Measurements from ENCODE around the gene ATP9A.
"Not testable (repeated sequence)": the region's sequence is repeated elsewhere in the genome, so short reads cannot be mapped to it uniquely, and the experiment has no call there.

The ATP9A gene

DNA sequence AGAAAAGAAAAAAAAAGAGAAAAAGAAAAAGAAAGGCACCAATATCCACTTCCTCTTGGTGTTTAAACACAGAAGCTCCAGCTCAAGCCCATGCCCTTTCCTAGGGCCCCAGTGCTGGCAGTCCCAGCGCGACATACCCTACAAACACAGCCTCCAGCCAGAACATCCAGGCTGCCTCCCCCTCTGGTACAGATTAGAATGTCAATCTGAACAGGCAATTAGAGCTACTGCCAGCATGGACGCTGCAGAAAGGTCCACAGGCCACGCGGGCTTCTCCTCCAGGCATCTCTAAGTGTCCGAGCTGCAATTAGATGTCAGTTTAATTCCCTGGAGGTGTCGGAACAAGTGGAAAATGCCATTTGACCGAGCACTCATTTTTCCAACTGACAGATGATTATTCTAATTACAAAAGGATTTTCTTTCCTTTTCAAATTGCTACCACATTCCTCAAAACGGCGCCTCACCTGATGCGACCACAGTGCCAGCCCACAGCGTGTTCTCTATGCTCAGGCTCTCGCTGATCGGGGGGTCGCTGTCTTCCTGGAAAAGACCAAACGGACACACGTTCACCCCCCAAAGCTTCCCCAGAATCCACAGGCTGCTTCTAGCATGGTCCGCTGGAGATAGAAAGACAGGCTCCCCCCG, 79.5 kb downstream of the ATP9A start:
- no peak for DNase-seq (ENCODE audit: low read depth)

DNA sequence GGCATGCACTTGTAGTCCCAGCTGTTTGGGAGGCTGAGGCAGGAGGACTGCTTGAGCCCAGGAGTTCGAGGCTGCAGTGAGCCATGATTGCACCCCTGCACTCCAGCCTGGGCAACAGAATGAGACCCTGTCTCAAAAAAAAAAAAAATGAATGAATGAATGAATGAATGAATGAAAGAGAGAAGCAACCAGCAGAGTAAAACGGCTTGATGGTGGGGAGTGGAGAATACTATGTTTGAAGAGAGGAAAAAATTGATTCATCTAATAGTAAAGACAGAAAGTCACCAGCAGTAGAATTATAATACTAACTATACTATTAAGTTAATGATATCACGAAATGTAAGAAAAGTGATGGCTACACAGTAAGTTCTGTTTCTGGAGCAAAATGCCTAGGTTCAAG, 80.6 kb downstream of the ATP9A start:
- DNase-seq (ENCODE audit: low read depth): no peak

DNA sequence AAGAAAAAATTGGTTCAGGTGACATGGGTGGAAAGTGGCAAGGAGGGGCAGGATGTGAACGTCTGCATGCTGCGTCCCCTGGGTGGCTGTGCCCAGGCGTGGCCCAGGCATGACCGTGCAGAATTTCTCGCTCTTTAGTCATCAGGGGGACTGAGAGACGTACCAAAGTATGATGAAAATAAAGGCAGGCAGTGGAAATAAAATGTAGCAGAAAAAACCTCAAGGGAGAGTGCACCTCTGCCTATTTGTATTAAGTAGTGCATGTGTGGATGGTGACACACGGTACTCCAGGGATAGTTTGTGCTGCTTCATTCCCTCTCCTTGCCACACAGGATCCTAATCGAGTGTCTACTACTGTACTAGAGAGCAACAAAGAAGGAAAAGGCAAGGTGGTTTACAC, 81.1 kb downstream of the ATP9A start:
- DNase-seq (ENCODE audit: low read depth): no peak

DNA sequence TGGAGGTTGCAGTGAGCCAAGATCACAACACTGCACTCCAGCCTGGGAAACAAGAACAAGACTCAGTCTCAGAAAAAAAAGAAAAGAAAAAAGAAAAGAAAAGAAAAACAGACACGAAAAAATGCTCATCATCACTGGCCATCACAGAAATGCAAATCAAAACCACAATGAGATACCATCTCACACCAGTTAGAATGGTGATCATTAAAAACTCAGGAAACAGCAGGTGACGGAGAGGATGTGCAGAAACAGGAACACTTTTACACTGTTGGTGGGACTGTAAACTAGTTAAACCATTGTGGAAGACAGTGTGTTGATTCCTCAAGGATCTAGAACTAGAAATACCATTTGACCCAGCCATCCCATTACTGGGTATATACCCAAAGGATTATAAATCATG, 82.7 kb downstream of the ATP9A start:
- not testable (repeated sequence) for DNase-seq (ENCODE audit: low read depth)

DNA sequence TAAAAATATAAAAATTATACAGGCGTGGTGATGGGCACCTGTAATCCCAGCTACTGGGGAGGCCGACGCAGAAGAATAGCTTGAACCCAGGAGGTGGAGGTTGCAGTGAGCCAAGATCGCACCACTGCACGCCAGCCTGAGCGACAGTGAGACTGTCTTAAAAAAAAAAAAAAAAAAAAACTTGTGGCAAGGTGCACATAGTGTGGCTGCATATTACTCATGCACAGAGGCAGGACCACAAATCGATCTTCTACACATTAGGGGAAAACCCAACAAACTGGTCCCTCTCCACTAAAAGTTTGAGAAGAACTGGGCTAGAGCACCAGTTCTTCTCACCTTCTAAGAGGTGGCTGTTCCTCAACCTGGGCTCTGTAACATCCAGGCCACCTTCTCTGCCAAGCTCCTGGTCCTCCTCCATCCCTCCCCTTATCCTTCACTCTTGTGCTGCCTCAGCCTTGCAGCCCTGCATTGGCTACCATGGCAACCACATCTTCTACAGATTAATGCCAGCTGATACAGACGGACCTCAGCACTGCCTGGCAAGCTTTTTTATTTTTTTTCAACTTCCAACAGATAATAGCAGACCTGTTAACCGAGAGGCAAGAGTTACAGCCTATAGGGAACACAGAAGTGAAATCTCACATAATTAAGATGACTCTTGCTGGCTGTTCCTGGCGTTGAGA, 88.0 kb downstream of the ATP9A start:
- no peak for DNase-seq (ENCODE audit: low read depth)

DNA sequence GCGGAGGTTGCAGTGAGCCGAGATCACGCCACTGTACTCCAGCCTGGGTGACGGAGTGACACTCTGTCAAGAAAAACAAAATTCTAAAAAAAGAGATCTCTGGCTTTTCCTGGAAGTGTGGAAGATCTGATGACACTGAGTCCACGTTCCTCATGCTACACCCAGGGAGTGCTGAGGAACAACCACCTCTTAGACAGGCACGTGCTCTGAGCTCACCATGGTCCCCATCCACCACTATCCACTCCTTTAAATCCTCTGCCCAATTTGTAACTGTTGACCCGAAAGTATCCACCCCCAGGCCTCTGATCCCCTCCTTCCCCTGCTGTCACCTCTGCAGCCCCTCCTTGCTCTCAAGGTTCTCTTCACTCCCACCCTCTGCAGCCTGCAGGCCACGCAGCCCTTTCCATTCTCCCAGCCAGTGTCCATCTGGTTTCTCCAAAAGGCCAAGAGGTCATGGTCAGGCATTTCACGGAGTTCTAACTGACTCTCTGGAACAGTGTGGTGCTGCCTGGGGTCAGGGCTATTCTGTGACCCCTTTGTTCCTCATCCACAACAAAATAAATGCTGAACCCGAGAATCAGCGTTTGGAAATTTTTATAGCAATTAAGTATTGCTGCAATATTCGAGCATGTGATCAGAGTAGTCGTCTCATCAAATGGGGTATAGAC, 88.8 kb downstream of the ATP9A start:
- no peak for DNase-seq (ENCODE audit: low read depth)

DNA sequence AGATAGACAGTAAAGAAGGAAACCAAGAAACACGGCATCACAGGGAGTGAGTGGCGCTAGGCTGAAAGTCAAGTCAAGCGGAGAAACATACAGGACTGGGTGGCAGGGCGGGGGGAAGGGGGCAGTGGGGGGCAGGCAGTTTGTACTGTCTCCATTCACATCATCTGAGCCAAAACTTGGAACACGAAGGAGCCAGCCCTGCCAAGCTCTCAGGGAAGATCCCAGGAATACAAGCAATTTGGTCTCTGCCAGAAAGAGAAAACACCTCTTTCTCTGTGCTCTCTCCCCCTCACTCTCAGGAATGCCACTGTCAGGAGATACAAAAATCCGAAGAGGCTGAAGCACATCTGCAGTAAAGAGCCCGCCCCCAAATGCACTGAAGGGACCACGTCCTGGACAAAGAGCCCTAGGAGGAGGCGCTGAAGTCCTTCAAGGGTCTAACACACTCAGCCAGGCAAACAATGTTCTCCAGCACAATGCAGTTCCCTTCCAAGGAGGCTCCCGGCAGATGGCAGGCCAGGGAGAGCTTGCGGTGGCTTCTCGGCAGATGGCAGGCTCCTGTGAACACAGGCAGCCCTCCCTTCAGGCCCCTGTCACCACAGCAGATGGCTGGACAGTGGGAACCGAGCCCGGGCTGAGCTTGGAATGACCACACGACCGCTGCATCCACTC, 90.0 kb downstream of the ATP9A start:
- DNase-seq (ENCODE audit: low read depth): no peak

DNA sequence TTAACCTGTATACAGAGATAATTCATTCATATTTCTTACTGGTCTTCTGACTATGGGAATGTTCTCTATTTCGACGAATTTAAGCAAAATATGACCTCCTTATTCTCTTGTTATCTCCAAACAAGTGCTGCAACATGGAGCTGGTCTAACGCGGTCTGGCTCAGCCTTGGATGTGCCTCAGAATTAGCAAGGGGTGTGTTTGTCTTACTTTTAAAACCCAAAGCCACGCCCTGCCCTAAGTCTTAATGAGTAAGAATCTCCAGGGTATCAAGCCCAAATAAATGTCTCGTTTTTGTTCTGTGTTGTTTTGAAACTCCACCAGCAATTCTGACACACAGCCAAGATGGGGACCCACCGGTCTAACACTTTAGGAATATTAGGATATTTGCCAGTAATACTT, 99.2 kb downstream of the ATP9A start:
- no peak for DNase-seq (ENCODE audit: low read depth)

DNA sequence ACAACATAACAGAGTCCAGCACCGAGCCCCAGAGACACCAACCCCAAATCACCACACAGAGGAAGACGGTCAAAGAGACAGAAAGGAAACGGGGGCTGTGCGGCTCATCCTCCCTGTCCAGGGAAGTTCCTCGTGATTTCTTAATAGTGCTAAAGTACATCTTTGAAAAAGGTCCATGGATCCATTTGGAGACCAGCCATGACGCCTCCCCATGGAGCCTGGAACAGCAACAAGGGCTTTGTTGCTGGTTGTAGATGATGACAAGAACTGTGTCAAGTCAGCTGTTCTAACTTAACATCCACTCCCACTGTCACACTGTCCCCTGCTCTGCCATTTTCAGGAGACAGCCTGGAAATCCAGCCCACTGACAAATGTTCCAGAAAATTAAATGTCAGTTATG, 99.7 kb downstream of the ATP9A start:
- DNase-seq (ENCODE audit: low read depth): no peak

DNA sequence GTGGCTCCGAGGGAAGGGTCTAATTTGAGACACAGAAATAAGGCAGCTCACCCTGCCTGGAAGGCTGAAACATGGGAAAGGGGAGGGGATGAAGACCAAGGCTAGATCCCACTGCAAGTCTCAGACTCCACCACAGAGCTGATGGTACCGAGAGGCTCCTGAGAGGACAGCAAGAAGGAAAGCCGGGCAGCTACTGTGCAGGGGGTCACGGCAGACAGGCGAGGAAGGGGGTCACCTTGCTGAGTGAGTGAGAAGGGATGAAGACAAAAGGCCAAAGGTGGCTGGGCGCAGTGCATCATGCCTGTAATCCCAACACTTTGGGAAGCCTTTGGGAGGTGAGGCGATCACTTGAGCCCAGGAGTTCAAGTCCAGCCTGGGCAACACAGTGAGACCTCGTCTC, 100.7 kb downstream of the ATP9A start:
- DNase-seq (ENCODE audit: low read depth): no peak

DNA sequence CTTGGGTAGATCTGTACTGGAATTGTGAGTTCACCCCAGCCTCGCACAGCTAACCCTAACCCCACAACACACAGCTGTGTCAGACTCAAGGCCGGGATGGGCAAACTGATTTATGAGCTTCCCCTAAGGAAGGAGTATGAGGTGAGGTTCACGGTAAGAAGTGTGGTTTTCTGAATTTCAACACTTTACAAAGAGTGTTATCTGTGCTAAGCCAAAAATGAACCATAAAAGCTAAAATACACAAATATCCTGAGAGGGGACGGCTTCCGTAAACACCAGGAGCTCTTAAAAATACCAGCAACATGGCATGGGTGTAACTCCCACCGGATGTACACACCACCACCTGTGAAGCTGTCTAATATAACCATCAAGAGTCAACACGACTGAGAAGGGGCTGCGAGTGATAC, 101.2 kb downstream of the ATP9A start:
- DNase-seq (ENCODE audit: low read depth): no peak

DNA sequence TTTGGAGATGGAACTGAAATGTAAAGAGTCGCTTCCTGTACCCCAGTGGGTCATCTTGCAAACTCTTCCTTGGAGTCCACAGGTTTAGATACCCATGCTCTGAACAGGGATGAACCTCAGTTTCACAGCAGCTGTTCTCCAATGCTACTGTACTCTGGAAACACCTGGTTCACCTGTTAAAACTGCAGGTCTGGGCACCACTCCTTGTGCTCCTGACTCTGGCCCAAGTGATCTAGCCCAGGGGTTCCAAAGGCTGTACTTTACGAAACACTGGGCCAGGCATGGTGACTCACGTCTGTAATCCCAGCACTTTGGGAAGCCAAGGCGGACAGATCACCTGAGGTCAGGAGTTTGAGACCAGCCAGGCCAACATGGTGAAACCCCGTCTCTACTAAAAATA, 102.1 kb downstream of the ATP9A start:
- no peak for DNase-seq (ENCODE audit: low read depth)

DNA sequence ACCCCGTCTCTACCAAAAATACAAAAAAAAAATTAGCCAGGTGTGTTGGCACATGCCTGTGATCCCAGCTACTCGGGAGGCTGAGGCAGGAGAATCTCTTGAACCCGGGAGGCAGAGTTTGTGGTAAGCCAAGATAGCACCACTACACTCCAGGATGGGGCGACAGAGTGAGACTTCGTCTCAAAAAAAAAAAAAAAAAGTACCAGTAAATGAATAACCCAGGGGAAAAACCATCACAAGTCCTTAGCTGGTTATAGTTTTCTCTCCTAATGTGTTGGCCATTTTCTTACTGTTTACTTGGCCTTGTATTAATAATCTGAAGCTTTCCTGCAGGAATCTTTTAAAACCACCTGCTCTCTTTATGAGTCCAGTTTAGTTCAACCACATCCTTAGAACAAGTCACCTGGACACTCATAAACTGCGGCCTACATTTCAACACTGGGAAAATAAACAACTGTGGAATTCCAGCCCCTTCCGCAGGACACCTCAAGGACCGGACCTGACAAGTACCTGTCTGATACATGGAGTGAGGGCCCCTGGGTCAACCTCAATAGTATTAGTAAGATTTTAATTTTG, 102.6 kb downstream of the ATP9A start:
- DNase-seq (ENCODE audit: low read depth): no peak

DNA sequence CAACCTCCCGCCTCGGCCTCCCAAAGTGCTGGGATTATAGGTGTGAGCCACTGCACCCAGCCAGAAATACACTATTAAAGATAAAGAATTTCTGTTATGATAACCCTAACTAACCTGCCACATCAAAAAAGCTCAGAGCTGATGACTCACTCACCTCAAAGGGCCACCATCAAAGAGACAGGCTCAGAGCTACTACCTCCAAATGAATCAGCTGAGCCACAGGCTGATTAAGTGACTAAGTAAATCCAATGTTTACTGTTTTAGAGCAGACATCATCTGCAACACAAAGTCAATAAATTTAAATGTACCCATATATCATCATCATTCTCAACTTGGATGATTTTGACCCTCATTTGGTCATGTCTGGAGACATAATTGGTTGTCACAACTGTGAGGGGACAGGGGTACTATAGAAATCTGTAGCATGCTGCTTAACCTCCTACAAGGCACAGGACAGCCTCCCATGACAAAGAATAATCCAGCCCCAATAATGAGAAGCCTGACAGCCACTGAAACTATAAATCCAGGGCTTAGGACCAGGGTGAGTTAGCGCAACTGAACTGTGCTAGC, 106.5 kb downstream of the ATP9A start:
- DNase-seq (ENCODE audit: low read depth): peak; percentile 10

DNA sequence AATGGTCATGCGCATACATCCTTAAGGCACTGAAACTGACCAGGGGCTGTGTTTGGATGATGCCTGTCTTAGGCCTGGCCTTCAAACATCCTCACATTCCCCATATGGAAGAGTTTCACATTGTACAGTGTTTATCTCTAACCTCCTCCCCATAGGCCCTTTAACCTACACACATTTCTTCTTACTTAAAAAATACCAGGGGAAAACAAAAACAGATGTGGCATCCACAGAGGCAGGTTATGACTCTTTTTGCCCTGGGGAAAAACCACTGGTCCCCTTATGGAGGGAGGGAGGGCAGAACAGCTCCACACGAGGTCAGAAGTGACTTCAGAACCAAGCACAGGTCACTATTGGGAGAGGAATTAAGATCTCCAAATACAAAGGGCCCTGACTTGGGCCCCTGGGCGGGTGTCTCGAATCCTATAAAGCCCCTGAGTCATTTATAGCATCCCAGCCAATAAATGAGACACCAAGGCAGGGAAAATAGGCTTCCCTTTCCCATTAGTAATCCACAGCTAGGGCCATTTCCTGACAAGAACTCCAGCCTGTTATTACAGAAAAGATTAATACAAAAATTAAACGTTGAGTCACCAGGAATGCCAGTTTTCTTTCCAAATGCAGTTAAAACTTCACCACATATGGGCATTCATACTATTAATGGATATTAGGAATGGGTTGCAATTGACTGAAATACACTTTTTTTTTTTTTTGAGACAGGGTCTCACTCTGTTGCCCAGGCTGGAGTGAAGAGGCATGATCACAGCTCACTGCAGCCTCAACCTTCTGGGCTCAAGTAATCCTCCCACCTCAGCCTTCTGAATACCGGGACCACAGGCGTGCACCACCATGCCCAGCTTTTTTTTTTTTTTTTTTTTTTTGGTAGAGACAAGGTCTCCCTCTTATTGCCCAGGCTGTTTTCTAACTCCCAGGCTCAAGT, 107.2 kb downstream of the ATP9A start:
- no peak for DNase-seq (ENCODE audit: low read depth)

DNA sequence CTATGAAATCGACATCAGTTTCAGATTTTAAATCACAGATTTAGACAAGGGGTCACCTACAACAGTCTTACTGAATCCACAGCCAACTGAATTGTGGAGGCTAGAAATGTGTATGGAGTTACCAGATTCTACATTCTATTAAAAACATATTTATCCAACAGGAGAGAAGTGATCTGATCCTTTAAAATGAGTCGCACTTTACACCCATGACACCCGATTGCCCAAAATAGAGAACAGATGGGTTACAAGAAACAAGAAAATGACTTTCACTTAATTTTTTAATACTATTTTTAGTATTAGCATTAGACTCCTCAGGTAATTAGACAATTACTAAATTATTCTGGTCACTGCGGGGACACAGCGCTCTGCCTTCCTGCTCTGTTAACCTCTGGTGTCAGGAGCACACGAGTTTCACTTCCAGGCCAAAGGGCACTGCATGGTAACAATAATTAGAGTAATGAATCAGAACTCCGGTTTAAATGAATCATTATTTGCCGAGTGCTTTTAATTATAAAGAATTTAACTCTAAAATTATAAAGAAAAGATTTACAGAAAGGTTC, 108.6 kb downstream of the ATP9A start:
- DNase-seq (ENCODE audit: low read depth): no peak

DNA sequence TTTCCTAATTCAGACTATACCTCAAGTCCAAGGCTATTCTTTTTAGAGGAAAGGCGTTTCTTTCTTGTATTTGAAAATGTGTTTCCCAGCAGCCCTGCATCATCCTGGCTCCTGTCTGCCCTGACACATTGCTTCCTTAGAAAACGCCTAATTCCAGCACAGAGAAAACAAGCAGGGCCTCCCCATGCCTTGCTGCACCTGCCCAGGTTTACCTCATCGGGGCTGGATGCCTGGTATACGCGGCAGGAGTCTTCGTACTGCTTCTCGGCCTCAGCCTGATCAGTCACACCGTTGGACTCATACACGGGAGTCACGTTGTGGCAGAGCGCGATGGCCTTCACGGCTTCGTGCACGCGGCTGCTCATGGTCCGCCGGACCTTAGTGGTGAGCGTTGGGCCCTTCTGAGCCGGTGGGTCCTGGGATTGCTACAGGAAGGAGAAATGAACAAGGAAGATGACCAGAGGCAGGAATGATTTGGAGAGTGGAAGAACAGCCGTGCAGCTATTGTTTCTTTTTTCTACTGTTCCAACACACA, 111.4 kb downstream of the ATP9A start:
- DNase-seq (ENCODE audit: low read depth): no peak

DNA sequence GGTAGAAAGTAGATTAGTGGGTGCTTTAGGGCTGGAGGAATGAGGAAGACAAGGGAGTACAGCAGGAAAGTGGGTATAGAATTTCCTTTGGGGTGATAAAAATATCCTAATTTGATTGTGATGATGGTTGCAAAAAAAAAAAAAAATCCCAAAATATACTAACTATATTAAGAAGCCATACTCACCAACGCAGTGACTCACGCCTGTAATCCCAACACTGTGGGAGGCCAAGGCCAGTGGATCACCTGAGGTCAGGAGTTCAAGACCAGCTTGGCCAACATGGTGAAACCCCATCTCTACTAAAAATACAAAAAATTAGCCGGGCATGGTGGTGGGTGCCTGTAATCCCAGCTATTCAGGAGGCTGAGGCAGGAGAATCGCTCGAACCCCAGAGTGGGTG, 112.1 kb downstream of the ATP9A start:
- DNase-seq (ENCODE audit: low read depth): not testable (repeated sequence)

DNA sequence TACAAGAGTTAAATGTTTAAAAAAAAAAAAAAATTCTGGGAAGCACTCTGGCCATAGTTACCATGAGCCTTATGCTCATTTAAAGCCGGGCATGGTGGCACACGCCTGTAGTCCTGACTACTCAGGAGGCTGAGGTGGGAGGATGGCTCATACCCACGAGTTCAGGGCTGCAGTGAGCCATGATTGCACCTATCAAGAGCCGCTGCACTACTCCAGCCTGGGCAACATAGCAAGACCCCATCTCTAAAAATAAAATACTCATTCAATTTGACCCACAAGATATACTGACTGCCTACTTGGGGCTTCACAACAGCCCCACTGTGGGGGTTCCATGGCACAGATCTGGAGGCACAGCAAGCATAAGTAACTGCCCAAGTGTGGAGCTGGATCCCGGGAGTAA, 113.7 kb downstream of the ATP9A start:
- DNase-seq (ENCODE audit: low read depth): no peak

DNA sequence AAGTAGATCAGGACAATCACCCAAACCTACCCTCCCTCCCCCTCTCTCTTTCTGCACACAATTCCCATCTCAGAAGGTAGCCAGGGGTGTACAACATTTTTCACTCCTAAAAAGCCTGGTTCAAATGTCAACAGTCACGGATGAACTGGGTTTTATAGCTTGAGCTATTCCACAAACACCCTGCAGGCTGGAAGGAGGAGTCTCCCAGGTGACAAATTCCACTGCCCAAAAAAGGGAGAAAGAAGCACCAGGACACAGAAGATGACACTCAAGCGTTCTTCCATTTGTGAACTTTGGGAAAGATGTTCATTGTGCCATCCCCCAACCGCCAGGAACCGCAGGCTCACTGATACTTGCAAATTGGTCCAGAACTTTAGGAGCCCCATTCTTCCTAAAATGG, 114.1 kb downstream of the ATP9A start:
- DNase-seq (ENCODE audit: low read depth): no peak

DNA sequence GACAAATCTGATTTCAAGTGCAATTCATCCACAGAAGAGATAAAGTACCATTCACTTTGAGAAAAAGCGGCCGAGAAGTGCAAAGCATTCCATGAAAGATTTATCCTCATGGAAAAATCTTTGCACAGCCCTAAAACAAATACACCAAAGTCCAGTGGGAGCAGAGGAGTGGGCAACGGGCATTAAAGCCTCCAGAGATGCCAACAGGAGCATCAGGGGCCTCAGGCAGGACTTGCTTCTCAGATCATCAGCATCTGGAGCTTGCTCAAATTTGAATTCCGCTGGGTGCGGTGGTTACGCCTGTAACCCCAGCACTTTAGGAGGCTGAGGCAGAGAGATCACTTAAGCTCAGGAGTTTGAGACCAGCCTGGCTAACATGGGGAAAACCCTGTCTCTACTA, 115.0 kb downstream of the ATP9A start:
- no peak for DNase-seq (ENCODE audit: low read depth)

Measured in stimulated activated CD8-positive, alpha-beta memory T cell treated with anti-CD3 and anti-CD28 coated beads, Interleukin-12 subunit alpha, Interleukin-12 subunit beta, amount 100 ng/mL, for 4 hours (primary cell).